GM20000 (cell line): ENCODE measurements around the gene ANXA8.
"Not testable (repeated sequence)": the region's sequence is repeated elsewhere in the genome, so short reads cannot be mapped to it uniquely, and the experiment has no call there.

Experiments used
- DNase-seq: peaks from one replicate; pipeline ENCODE4 v3.0.0; 2012; ENCODE audit warnings: low spot score

The ANXA8 gene

DNA sequence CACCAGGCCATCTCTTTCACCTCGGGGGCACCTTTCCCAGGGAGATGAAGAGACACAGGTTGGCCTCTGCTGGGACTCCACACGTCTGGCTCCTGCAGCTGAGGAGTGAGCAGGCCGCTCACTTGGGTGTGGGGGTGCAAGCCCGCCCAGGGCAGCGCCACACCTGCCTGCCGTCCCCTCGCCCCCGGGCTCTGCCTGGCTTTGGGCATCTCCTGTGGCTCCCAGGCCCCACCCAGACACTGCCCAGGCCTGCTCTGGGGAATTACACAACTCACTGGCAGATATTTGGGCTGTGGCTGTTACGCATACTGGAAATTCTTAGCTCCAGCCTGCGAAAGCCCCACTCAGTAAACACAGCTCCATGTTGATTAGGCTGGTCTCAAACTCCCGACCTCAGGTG is at the start of gene ANXA8:
TSS of gene ANXA8 (minus strand) at position 193 of the 400 bp plus-strand sequence. CDS start at position 11, 182 bp downstream.
- not testable (repeated sequence) for DNase-seq

GRCh38 chr10:47523475-47523874 is 39.6 kb upstream of the ANXA8 start, which contains the start of gene AGAP9:
Gene AGAP9, minus strand, starts transcription at chr10:47523638. Its CDS starts 112 bp downstream, at chr10:47523526.
- not testable (repeated sequence) for DNase-seq

DNA sequence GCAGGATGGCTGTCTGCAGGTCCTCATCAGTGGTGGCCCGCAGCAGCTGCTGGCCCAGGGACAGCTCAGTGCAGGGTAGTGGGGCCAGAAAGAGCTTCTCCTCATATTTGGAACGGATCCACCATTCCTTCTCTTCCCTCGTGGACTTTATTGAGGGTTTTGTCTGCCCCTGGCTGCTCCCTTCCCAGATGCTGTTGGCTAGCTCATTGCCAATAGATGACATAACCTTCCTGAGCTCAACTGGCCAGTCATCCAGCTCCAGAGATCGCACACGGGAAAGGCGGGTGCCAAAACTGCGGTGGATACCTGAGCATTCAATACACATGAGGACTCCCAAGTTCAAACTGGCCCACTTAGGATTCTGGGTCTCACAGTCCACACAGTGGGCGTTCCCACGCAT is 18.4 kb upstream of the ANXA8 start:
- DNase-seq, result not testable (repeated sequence)

DNA sequence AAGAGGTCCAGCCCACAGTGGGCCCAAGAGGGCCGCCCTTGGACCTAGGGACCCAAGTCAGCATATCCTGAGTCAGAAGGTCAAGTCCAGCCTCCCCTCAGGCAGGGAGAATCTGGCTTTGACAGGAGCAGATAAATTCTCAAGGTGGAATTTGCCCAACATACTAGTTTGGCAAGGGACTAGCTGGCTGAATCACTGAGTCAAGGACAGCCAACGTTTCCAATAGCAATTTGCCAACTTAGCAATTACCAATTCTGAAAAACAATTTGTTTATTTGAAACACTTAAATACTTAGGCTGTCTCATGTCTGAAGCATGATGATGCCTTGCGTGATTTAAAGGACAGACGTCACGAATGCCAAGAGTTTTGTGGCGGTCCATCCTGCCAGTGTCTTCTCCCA is 10.3 kb upstream of the ANXA8 start:
- not testable (repeated sequence) for DNase-seq

DNA sequence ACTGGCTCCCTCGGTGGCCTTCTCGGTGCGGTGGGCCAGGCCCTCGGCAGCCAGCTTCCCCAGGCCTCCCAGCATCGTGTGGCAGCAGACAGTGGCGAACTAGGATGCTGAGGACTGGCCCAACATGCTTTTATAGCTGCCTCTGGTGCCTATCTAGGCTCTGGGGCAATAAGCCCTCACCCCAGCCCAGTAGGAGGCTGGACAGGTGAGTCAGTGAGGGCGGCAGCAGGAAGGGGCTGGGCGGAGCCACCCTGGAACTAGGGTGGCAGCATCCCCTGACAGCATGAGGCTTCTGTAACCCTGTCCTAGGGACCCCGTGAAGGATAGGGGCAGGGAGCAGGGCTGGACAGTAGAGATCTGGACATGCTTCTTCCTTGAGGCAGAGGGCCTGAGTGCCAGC is 7.7 kb upstream of the ANXA8 start, which contains the start of gene FAM25G:
TSS of gene FAM25G (minus strand) at position 101 of the 400 bp plus-strand sequence. CDS start at position 75, 26 bp downstream.
- DNase-seq, result not testable (repeated sequence)

DNA sequence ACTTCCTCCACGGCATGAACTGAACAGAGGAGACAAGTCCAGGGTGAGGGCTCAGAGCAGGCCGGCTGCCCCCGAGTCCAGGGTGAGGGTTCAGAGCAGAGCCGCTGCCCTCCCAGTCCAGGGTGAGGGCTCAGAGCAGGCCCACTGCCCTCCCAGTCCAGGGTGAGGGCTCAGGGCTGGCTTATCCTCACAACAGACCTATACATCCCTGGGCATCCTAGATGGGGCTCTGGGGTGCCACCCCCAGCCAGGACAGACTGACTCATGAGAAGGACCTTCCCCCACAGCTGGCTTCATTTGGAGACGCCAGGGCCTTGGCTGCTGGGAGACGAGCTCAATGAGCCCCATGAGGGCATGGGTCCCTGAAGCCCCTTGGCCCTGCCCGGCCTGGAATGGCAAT is 5.7 kb upstream of the ANXA8 start:
- DNase-seq, result not testable (repeated sequence)

DNA sequence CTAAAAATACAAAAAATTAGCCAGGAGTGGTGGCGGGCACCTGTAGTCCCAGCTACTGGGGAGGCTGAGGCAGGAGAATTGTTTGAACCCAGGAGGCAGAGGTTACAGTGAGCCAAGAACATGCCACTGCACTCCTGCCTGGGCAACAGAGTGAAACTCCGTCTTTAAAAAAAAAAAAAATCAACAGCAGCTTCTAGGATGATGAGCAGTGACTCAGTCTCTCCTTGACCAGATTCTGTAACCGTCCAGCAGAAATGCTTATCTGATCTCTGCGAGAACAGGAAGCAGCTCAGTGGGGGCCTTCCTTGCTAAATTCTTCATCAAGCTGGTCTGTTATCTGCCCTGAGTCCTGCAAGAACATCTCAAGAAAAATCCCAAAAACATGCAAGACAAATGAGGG is 2.0 kb upstream of the ANXA8 start:
- DNase-seq, result not testable (repeated sequence)

DNA sequence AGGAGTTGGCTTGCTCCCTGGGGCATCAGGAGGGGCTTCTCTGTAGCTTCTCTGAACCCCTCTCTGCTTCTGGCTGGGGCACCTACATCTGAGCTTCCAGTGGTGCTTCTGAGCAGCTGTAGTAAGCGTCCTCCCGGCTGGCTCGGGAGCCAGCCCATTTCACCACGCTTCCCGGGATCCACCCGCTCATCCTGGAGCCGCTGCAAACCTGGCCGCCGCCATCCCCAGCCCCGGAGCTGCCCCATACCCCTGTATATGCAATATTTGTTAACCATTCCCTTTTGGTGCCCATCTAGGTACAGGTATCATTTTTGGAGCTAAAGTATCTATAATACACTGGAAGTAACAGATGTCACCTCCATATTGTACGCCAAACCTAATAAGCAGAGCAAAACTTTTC is 871 bp upstream of the ANXA8 start:
- DNase-seq, result not testable (repeated sequence)

- DNase-seq, result not testable (repeated sequence)
These were observed 1.5 kb downstream of the ANXA8 start for GRCh38 chr10:47482367-47482766.

GRCh38 chr10:47481768-47482181 is 2.1 kb downstream of the ANXA8 start:
- not testable (repeated sequence) for DNase-seq

DNA sequence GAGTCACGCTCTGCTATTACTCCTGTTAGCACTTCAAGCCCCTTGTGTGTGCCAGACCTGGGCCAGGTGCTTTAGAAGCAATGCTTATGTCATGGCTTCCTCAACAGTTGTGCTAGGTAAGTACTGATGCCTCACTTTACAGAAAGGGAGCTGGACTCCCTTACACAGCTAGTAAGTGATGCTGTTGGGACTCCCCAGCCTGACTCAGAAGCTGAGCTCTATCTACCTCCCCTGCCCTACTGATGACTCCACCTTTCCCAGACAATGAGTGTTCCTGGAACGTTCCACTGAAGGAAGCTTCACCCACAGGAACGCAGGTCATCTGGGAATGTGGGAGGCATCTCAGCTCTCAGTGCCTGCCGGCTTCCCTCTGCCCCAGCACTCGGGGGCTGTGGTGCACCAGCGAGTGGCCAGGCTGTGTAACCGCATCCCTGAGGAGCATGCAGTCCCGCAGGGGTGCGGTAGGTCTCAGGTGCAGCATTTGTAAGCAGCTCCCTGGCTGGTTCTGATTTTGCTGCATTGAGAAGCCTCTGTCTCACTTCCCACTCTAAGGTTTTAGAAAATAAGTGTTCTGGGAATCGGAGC is 2.6 kb downstream of the ANXA8 start:
- not testable (repeated sequence) for DNase-seq

- DNase-seq, result not testable (repeated sequence)
These were observed 3.8 kb downstream of the ANXA8 start for GRCh38 chr10:47480133-47480532.

DNA sequence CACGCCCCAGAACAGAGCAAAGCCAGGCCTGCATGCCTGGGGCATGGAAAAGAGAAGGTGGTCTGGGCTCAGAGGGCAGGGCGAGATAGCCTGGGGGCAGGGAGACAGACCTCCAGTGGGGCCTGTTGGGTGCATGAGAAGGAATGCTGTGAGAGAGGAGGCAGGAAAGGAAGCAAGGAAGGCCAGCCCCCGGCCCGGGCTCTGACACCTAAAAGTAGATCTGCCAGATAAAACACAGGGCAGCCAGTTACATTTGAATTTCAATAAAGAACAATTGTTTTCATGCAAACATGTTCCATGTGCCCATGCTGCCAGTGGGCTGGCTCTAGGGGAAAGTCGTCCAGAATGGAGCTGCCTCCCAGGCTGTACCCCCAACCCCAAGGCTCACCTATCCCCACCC is 5.8 kb downstream of the ANXA8 start:
- DNase-seq, result not testable (repeated sequence)

GRCh38 chr10:47477078-47477477 is 6.8 kb downstream of the ANXA8 start:
- DNase-seq, result not testable (repeated sequence)

- DNase-seq, result not testable (repeated sequence)
These were observed 8.8 kb downstream of the ANXA8 start for GRCh38 chr10:47475101-47475500.

DNA sequence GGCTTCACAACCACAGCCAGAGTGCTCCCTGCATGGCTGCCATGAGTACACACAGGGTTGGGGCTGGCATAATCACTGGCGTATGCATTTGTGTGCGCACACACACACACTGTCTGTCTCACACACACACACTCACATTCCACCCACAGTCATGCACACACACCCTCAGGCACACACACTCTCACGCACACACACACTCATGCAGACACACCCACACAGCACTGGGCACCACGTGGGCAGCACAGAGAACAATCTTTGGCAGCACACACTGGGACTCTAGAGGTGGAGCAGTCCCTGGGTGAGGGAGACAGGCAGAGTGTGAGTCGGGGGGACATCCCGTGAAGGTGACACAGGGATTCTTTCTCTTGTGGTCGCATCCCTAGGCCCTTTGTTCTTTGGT is 10.4 kb downstream of the ANXA8 start:
- not testable (repeated sequence) for DNase-seq

DNA sequence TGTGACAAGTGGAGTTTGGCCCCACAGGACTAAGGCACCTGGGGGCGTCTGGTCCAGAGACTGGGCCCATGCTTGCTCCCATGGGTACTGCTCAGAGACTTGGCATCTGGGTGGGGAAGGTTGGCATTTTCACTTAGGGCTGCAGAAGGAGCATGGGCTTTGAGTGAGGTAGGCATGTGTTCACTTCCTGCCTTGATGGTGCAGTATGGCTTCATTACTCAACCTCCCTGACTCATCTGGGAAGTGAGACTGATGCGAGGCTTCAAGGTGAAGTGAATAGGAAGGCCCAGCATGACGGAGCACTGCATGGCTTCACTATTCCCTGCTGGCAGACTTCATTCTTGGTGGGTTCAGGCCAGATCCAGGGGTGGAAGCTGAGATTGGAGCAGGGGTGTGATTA is 11.3 kb downstream of the ANXA8 start:
- DNase-seq, result not testable (repeated sequence)

GRCh38 chr10:47472072-47472471 is 11.8 kb downstream of the ANXA8 start:
- not testable (repeated sequence) for DNase-seq

- DNase-seq, result not testable (repeated sequence)
These were observed 15.0 kb downstream of the ANXA8 start for GRCh38 chr10:47468731-47469528.

DNA sequence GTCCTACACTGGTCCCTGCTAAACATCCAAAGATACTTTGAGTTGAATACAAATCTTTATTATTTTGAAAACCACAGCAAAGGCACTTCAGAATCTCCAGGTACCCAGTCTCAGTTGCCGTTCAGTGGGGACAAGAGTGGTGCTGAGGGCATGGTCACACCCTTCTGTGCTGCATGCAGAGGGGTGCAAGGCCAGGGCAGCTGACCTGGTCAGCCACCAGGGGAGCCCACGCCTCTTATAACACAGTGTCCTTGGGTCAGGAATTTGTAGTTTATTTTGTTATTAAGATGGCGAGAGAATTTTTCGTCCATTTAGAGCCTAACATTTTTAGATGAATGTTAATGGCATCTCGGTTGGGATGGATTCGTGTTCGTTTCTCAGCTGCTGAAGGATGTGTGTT is 16.0 kb downstream of the ANXA8 start:
- not testable (repeated sequence) for DNase-seq

- not testable (repeated sequence) for DNase-seq
These were observed 16.5 kb downstream of the ANXA8 start for GRCh38 chr10:47467458-47467857.

- not testable (repeated sequence) for DNase-seq
These were observed 18.5 kb downstream of the ANXA8 start for GRCh38 chr10:47465216-47465917.
